Esophagus squamous epithelium (tissue), 5 donors: ENCODE measurements around the gene ZRANB2. TPM values are rescaled to one million over a fixed set of nuclear protein-coding genes. Genes with fewer than 3 reads are reported as not detected.

Experiments used
- DNase-seq: peaks from one replicate; lab custom pipeline; 2025; lab: John Stamatoyannopoulos, UW
- H3K27ac ChIP-seq, 4 donors: fragments of 200-600 bp; sonication (generic); one replicate each; pipeline ENCODE4 v1.5.1; 2016 to 2019; ENCODE audit warnings: mild to moderate bottlenecking in 1 of 4
- H3K27me3 ChIP-seq, 4 donors: fragments of 200-600 bp; sonication (generic); 1 replicate in 3 of 4; 2 replicates in 1 of 4; pipeline versions ENCODE4 v1.5.1 to v1.6.0; 2017 to 2021; ENCODE audit warnings: antibody characterized with exemption in 1 of 4
- H3K36me3 ChIP-seq, 3 donors: fragments of 200-600 bp; sonication (generic); one replicate each; pipeline ENCODE4 v1.5.1; 2016 to 2019
- H3K4me1 ChIP-seq, 3 donors: fragments of 200-600 bp; sonication (generic); one replicate each; pipeline ENCODE4 v1.5.1; 2017 to 2019
- H3K4me3 ChIP-seq, 4 donors: fragments of 200-600 bp; sonication (generic); 1 replicate in 3 of 4; 2 replicates in 1 of 4; pipeline ENCODE4 v1.5.1; 2016 to 2019; ENCODE audit warnings: mild to moderate bottlenecking in 2 of 4, moderate library complexity in 1 of 4
- H3K9me3 ChIP-seq, 3 donors: fragments of 200-600 bp; sonication (generic); one replicate each; pipeline ENCODE4 v1.5.1; 2016 to 2019
- POLR2A ChIP-seq, 4 donors: fragments of 450-650 bp; IDR thresholded peaks; one replicate each; pipeline ENCODE4 v1.6.1; 2017; ENCODE audit warnings: antibody characterized with exemption in 4 of 4, mild to moderate bottlenecking in 4 of 4, moderate library complexity in 3 of 4
- WGBS, 2 donors: methylation state at CpG; one replicate each; pipeline ENCODE4 v1.1.5; 2018; 5-methylcytosine and 5-hydroxymethylcytosine counted together
- intact Hi-C: fragments of 100-400 bp; cut with DNase I; formaldehyde crosslinking; loops from one replicate; pipeline ENCODE4 v1.15.0; 2022
- small RNA-seq, 4 donors: library from RNA; depleted of rRNA; stranded (forward); fragments of <200 nt; gene quantifications; one replicate each; pipeline ENCODE3, GENCODE V24; 2016
- total RNA-seq, 4 donors: library from RNA; depleted of rRNA; stranded (reverse); fragments of >200 nt; gene quantifications; one replicate each; pipeline ENCODE4 v1.1.0, GENCODE V29; 2016
- TF ChIP-seq, protein P1 (sequence below), 6 experiments: fragments of 450-650 bp in 4 of 6; fragments of 200-600 bp in 2 of 6; sonication (generic) in 2 of 6; IDR thresholded peaks; one replicate each; pipeline ENCODE4 v1.5.1; 2016 to 2019; ENCODE audit warnings: antibody characterized with exemption in 6 of 6, mild to moderate bottlenecking in 4 of 6, moderate library complexity in 4 of 6
- donor health status: DM: yes; HTN: yes; CAD: no.

Gene ZRANB2
- total RNA-seq, 4 donors from 2014 or later = 17.4 to 67.7 (median 36.8) TPM

DNA sequence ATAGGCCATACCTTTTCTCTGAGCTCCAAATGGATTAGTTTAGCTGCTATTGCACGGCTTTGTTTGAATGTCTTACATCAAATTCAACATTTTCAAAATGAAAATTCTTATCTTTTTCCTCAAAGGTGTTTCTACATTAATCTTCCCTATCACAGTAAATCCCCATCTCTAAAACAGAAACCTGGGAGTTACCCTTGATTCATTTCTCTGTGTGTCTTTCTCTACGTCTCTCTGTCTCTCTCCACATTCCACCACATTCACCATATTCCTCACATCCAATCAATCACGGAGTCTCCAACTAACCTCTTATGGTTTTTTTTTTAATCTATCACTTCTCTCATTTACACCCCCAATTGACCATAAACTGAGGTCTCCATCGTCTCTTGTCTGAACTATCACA is 57.3 kb downstream of the ZRANB2 start:
- Histone ChIP-seq H3K27me3 (no peaks in the 10 kb centered on the region), H3K4me3 (no peak overlapping the region), H3K9me3 (no peaks in the 10 kb centered on the region), H3K4me1 (no peaks in the 10 kb centered on the region), H3K27ac (no peak overlapping the region), H3K36me3 (no peaks in the 10 kb centered on the region)
- intact Hi-C loops = no loop called here
- TF ChIP-seq, protein P1, sequence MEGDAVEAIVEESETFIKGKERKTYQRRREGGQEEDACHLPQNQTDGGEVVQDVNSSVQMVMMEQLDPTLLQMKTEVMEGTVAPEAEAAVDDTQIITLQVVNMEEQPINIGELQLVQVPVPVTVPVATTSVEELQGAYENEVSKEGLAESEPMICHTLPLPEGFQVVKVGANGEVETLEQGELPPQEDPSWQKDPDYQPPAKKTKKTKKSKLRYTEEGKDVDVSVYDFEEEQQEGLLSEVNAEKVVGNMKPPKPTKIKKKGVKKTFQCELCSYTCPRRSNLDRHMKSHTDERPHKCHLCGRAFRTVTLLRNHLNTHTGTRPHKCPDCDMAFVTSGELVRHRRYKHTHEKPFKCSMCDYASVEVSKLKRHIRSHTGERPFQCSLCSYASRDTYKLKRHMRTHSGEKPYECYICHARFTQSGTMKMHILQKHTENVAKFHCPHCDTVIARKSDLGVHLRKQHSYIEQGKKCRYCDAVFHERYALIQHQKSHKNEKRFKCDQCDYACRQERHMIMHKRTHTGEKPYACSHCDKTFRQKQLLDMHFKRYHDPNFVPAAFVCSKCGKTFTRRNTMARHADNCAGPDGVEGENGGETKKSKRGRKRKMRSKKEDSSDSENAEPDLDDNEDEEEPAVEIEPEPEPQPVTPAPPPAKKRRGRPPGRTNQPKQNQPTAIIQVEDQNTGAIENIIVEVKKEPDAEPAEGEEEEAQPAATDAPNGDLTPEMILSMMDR (IDR thresholded peaks at IDR 0.05) = no peak
- no peak for TF ChIP-seq POLR2A (IDR thresholded peaks at IDR 0.05)
- WGBS, 2 donors = 53 to 76% methylated on average over 4 of the region's 4 CpGs
- no peak for DNase-seq

DNA sequence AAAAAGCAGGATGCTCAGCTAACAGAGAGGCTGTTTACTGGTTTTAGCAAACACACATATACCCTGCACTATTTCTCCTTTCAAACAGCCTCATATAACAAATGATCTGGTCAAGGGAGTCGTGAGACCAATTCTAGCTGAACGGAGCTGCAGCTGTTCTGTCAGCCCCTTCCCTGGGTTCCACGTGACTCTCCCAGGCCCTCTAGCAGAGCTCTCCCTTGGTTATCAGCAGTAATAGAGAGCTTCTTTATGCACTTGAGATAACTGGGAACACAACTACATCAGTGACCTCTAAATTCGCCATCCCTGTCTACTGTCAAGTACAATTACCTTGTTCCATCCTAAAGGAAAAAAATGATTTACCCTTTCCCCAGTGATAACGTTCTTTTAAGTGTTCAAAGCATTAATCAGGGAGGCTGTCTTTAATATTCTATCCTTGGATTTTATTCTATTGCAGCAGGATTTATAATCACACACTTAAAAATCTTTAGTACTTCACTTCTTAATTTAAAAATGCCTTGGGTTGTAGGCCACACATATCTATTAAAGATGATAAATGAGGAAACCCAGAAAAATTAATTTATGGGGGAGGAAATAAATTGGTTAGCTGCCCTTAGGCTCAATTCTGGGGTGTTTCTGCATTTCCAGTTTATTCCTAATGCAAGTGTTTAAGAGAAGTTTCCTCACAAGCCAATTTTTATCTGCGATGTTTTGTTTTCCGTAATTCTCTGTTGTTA is 61.4 kb downstream of the ZRANB2 start:
- H3K4me1 ChIP-seq = no peaks in the 10 kb centered on the region
- no peaks in the 10 kb centered on the region for H3K27me3 ChIP-seq
- DNase-seq = no peak
- H3K36me3 ChIP-seq = no peaks in the 10 kb centered on the region
- WGBS, 2 donors = 52 to 58% methylated on average over 6 to 7 of the region's 7 CpGs
- H3K4me3 ChIP-seq = no peak overlapping the region
- H3K27ac ChIP-seq = no peak overlapping the region
- intact Hi-C loops = no loop called here
- H3K9me3 ChIP-seq = no peaks in the 10 kb centered on the region
- no peak for TF ChIP-seq POLR2A (IDR thresholded peaks at IDR 0.05)
- TF ChIP-seq, protein P1 (IDR thresholded peaks at IDR 0.05) = no peak

DNA sequence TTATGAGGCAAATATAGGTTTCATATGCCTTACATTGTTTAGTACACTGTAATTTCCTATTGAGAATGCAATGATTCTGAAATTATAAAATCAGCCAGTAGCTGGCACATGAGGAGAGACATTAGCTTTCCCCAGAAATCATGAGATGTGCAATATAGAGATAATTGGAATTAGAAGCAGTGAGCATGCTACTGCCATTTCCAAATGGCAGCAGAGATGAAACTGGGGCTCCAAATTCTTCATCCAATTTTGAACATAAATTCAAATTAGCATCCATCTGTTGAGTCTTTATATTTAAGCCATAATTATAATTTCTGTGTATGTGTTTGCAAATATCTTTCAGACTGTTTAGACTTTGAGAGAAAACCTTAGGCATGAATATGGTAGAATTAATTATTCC is 62.0 kb downstream of the ZRANB2 start:
- Histone ChIP-seq H3K4me1 (no peaks in the 10 kb centered on the region), H3K4me3 (no peak overlapping the region), H3K27me3 (no peaks in the 10 kb centered on the region), H3K36me3 (no peaks in the 10 kb centered on the region), H3K27ac (no peak overlapping the region), H3K9me3 (no peaks in the 10 kb centered on the region)
- intact Hi-C loops = no loop called here
- no peak for DNase-seq
- TF ChIP-seq, protein P1 (IDR thresholded peaks at IDR 0.05) = no peak
- TF ChIP-seq POLR2A (IDR thresholded peaks at IDR 0.05) = no peak

DNA sequence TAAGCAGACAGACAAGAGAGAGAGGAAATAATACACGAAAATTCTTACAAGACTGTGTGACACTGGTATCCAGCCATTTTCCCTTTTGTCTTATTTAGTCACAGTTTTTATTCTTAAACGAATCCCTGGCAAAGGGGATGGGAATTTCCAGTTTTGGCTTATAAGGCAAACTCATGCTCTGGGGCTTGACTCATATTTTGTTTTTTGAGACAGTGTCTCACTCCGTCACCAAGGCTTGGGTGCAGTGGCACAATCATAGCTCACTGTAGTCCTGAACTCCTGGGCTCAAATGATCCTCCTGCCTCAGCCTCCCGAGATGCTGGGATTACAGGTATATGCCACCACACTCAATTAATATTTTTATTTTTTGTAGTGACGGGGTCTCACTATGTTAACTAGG is 65.1 kb downstream of the ZRANB2 start:
- Histone ChIP-seq H3K9me3 (no peaks in the 10 kb centered on the region), H3K4me1 (no peaks in the 10 kb centered on the region), H3K4me3 (no peak overlapping the region), H3K36me3 (no peaks in the 10 kb centered on the region), H3K27me3 (no peaks in the 10 kb centered on the region), H3K27ac (no peak overlapping the region)
- 58 to 64% methylated on average over 5 of the region's 5 CpGs for WGBS, 2 donors
- TF ChIP-seq POLR2A (IDR thresholded peaks at IDR 0.05) = no peak
- DNase-seq = no peak
- intact Hi-C loops = no loop called here

DNA sequence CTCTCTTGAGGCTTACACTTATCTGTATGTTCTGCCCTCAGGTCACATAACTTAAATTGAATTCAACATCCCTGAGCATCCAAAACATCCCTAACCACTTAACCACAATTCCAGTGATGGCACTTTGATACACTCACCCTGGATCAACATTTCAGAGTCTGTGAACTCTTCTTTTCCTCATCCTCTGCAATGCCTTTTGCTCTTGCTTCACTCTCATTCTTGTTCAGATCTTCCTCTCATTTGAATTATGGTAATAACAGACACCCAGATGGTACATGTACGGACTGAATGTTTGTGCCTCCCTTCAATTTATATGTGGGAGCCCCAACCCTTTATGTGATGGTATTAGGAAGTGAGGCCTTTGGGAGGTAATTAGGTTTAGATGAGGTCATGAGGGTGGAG is 66.7 kb downstream of the ZRANB2 start:
- Histone ChIP-seq H3K27ac (no peak overlapping the region), H3K36me3 (no peaks in the 10 kb centered on the region), H3K4me3 (no peak overlapping the region), H3K4me1 (no peaks in the 10 kb centered on the region), H3K9me3 (no peaks in the 10 kb centered on the region), H3K27me3 (no peaks in the 10 kb centered on the region)
- DNase-seq = no peak
- no peak for TF ChIP-seq POLR2A (IDR thresholded peaks at IDR 0.05)
- TF ChIP-seq, protein P1 (IDR thresholded peaks at IDR 0.05) = no peak
- WGBS, 2 donors = 64 to 73% methylated on average over 1 of the region's 1 CpG
- intact Hi-C loops = no loop called here

Small RNA genes lying within 50 kb of the gene (small RNA-seq; reads per million reads assigned to genes)
- gene MIR186 = 538 to 892 (median 724) reads per million in 4 donors

Other genes starting within 250 kb of the ZRANB2 start
- gene PTGER3, start 33.2 kb downstream of the ZRANB2 start, total RNA-seq = 10 to 100 TPM in 1 of 4 donors, under 1 TPM in 3; 0.31 to 10.3 (median 0.57) TPM